ENCODE measurements around the gene FGFBP1.

FGFBP1 gene

DNA sequence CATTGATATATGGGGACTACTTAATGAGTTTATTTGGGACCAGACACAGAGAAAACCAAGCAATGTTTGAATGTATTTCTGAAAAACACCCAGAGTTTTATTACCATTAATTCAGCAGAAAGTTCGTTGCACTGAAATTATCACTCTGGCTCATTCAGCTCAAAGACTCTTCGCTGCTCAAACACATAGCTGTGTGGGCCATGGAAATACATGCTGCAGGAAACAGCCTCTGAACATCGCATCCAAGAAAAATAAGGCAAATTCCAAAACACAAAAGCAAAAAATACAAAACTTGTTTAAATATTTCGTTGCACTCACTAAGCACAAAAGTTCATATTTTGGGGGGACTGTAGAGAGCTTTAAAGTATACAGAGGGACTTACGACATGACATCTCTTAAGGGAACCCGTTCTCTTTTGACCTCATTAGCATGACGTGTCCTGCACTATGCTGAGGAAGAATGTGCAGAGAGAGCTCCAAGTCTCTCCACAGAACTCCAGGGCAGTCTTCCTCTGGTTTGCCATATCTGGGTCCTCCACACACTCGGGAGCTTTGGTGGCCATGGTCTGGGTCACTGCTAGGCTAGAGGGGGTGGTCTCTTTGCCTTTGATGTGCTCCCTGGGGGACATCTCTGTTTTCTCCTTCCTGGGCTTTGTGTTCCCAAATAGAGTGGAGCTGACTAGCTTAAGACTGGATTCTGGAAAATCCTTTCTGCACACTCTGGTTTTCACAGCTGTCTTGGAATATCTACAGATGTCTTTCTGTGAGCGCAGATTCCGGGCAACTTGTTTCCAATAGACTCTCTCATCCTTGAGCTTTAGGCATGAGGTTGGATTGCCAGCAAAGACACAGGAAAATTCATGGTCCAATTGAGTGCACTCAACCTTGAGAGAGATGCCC is 2.8 kb downstream of the FGFBP1 start:
- no peak for DNase-seq (ENCODE audit: low spot score)
- in situ Hi-C loops (cut with MboI; ENCODE audit: low pct_unique_long_range_greater_than_20kb, low sequenced_read_pairs, unreplicated experiment), result no loop called here
- TF ChIP-seq, protein P1, sequence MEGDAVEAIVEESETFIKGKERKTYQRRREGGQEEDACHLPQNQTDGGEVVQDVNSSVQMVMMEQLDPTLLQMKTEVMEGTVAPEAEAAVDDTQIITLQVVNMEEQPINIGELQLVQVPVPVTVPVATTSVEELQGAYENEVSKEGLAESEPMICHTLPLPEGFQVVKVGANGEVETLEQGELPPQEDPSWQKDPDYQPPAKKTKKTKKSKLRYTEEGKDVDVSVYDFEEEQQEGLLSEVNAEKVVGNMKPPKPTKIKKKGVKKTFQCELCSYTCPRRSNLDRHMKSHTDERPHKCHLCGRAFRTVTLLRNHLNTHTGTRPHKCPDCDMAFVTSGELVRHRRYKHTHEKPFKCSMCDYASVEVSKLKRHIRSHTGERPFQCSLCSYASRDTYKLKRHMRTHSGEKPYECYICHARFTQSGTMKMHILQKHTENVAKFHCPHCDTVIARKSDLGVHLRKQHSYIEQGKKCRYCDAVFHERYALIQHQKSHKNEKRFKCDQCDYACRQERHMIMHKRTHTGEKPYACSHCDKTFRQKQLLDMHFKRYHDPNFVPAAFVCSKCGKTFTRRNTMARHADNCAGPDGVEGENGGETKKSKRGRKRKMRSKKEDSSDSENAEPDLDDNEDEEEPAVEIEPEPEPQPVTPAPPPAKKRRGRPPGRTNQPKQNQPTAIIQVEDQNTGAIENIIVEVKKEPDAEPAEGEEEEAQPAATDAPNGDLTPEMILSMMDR (IDR thresholded peaks at IDR 0.05; ENCODE audit: extremely low read depth, insufficient read depth, missing control alignments), result no peak

- TF ChIP-seq, protein P1 (IDR thresholded peaks at IDR 0.05; ENCODE audit: extremely low read depth, insufficient read depth, missing control alignments), result no peak
- in situ Hi-C loops (cut with MboI; ENCODE audit: low pct_unique_long_range_greater_than_20kb, low sequenced_read_pairs, unreplicated experiment), result no loop called here
- no peak for DNase-seq (ENCODE audit: low spot score)
These were observed 4.3 kb downstream of the FGFBP1 start for GRCh38 chr4:15934259-15934658.

DNA sequence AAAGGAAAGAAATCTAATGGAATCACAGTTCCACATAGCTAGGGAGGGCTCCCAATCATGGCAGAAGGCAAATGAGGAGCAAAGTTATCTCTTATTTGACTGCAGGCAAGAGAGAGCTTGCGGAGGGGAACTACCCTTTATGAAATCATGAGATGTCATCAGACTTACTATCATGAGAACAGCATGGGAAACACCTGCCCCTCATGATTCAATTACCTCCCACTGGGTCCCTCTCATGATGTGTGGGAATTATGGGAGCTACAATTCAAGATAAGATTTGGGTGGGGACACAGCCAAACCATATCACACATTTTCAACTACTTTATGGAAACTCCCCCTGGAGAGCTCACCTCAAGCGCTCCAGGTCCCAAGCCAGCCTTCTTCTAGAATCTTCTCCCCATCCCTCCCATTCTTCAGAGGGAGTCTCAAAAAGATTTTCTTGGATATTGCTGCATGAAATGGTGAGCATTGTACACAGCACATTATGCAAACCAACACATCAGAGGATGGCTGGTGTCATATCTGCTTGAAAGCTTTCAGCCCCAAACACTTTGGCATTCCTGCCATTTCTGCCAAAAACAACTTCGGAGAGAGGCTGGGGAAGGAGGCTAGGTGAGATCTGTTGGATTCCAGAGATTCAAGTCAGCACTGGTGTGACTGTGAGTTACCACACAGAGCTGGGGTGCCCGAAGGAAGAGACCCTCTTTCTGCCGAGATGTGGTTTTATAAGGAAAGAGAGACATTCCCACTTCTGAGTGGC is 6.9 kb downstream of the FGFBP1 start:
- no peak for DNase-seq (ENCODE audit: low spot score)
- TF ChIP-seq, protein P1 (IDR thresholded peaks at IDR 0.05; ENCODE audit: extremely low read depth, insufficient read depth, missing control alignments), result no peak
- in situ Hi-C loops (cut with MboI; ENCODE audit: low pct_unique_long_range_greater_than_20kb, low sequenced_read_pairs, unreplicated experiment), result no loop called here

GRCh38 chr4:15930314-15930713 is 8.2 kb downstream of the FGFBP1 start:
- no peak for DNase-seq (ENCODE audit: low spot score)
- in situ Hi-C loops (cut with MboI; ENCODE audit: low pct_unique_long_range_greater_than_20kb, low sequenced_read_pairs, unreplicated experiment), result no loop called here
- TF ChIP-seq, protein P1 (IDR thresholded peaks at IDR 0.05; ENCODE audit: extremely low read depth, insufficient read depth, missing control alignments), result no peak

DNA sequence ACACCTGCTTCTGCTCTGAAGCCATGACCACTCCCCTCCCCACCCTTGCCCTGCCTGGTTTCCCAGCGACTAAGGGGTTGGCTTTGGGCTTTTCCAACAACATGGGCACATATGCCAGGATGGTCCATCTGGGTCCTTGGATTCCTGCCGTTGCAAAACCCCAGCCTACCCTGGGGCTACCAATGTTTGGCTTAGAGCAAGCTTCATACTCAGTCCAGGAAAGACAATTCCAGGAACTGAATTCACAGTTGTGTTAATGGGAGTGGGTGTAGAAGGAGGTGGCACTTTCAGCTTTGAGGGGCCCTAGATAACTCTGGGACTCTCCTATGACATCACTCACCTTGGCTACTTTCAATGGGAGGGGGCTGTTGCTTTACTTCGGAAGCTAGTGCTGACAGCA is 9.0 kb downstream of the FGFBP1 start:
- TF ChIP-seq, protein P1 (IDR thresholded peaks at IDR 0.05; ENCODE audit: extremely low read depth, insufficient read depth, missing control alignments), result no peak
- no peak for DNase-seq (ENCODE audit: low spot score)
- in situ Hi-C loops (cut with MboI; ENCODE audit: low pct_unique_long_range_greater_than_20kb, low sequenced_read_pairs, unreplicated experiment), result no loop called here

DNA sequence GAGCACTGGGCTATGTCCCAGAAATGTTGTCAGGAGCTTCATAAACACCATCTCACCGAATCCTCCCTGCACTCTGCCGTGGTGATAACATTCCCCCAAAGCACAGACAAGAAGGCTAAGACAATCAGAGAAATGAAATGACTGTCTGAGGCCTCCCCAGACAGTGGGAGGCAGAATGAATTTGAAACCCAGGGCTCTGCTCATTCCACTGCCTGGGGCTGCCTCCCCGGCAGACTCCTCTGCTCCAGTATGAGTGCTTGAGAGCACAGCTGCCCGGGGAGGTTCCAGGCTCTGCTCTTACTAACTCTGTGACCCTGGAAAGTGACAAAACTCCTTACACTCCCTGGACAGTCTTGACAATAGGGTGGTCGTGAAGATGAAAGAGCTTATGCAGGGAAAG is 9.7 kb downstream of the FGFBP1 start:
- in situ Hi-C loops (cut with MboI; ENCODE audit: low pct_unique_long_range_greater_than_20kb, low sequenced_read_pairs, unreplicated experiment), result no loop called here
- TF ChIP-seq, protein P1 (IDR thresholded peaks at IDR 0.05; ENCODE audit: extremely low read depth, insufficient read depth, missing control alignments), result no peak
- no peak for DNase-seq (ENCODE audit: low spot score)

All from GM13977 (cell line).